IPS-NIHi7 (cell line): Measurements from ENCODE around the gene ARHGAP15.
A peak's percentile ranks its signal among the peaks of the same experiment; 100 is the strongest.

ENCODE experiments used
- DNase-seq: peaks from one replicate; pipeline ENCODE4 v3.0.0; 2012; ENCODE audit warnings: mixed read lengths; ENCODE audit errors: extremely low spot score

ARHGAP15 gene

DNA sequence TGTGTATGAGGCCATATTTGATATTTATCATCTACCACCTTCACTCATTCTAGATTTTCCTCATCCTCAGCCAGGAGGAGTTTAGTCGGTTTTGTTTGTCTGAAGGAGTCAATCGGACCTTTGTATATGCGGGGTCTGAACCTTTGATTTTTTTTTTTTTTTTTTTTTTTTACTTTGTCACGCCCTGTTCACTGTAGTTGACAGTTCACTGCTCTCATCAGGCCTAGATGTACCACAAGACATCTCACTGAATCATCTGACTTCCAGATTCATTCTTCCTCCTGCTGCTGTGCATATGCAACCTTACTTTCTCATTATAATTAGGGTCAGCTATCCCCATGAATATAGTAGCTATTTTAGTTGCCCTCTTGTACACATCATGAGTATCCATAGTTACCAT is 133.2 kb downstream of the ARHGAP15 start:
- DNase-seq, result no peak

DNA sequence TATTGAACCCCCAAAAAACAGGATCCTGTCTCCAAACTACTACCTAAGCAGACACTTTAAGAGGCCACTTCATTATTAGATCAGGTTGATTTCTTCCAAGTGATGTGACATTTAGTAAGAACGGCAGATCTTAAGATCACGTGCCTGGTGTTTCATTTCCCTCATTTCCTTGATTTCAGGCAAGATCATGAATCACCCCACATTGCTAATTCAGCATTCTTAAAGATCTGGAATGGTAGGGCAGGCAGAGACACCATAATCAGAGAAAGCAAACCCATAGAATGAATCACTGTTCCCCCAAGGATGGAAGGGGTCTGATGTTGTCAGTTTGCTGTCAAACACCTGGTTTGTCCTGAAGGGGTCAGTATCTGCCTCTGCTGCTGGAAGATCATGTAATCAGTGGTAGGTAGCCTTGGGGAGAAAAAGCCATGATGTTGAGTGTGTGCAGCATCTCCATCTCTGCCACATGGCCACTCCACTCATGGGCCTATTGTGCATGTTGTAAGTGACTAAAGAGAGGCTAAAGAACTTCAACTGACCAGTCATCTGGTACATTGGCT is 133.9 kb downstream of the ARHGAP15 start:
- peak; percentile 32 for DNase-seq

DNA sequence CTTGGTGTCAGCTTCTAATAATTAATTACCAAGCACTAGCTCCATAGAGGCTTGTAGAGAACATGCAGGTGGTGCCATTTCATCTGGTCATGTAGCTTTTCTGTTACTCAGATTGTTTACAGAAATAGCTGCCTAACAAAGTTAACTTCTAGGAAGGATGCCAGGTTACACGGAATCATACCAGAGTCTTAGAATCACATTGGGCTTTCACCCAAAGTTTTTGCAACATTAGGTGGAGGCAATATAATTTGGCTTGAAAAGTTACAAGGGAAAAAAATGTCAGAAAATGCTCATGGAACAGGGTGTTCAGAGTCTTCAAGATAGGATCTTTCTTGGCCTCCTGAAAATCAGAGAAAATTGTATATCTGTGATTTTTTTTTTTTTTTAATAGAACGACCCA is 135.6 kb downstream of the ARHGAP15 start:
- DNase-seq, result no peak

DNA sequence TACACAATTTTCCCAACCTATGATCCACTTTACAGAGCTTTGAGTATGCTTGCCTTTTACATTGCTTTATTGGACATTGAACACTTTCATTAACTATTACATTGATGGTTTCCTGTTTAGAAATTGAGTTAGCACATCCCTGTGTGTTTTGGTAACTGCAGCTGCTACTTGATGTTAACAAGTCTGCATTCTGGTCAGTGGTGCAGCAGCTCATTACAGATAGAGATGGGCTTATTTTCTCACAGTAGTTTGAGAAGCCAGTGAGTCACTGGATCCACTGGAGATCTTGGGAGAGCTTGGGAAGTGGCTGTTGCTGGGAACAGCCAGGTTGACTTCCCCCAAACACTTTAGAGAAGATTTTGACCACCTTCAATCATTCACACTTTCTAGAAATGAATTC is 150.5 kb downstream of the ARHGAP15 start:
- no peak for DNase-seq

DNA sequence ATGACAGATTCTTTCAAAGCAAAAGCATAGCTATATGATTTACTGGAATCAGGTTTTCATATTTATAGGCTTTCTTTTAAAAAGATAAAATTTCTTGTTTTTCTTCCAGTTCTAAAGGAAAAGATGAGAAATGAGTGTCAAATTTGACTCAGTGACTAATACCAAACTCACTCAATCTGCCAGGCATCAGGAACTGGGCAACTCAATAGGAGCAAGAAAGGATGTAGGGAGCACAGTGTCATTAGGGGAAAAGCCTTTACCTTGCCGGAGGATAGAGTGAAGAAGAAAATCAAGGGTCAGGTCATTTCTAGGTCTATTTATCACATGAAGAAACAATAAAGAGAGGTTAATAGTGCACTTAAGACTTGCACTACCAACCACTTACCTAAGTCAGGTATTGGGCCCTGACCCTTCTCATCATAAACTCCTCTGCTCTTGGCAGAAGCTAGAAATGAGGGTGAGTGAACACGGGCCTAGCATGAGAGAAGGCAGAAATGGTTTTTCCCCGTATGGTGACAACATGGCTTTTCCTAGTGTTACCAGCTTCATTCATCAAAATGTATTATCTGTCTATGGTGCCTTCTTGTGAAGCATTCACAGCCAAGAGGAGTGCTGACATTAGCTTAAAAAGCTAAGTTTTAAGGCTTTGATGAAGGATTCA is 151.0 kb downstream of the ARHGAP15 start:
- DNase-seq, result no peak

DNA sequence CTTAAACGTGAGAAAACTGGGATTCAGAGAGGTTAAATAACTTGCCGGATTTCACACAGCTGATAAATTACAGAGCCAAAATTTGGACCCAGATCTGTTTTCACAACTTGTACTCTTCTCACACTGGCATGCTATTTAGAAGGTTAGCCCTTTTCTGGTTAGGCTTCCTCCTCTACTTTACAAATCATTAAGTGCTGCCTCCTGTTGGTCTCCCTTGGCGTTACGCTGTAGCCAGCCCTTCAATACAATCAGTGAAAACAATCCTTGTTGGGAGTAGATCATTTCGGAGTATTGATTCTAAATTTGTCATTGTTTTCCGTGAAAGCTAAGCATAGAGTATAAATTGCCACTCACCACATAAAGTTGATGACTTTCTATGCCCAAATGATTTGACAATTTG is 153.5 kb downstream of the ARHGAP15 start:
- peak; percentile 25 for DNase-seq

DNA sequence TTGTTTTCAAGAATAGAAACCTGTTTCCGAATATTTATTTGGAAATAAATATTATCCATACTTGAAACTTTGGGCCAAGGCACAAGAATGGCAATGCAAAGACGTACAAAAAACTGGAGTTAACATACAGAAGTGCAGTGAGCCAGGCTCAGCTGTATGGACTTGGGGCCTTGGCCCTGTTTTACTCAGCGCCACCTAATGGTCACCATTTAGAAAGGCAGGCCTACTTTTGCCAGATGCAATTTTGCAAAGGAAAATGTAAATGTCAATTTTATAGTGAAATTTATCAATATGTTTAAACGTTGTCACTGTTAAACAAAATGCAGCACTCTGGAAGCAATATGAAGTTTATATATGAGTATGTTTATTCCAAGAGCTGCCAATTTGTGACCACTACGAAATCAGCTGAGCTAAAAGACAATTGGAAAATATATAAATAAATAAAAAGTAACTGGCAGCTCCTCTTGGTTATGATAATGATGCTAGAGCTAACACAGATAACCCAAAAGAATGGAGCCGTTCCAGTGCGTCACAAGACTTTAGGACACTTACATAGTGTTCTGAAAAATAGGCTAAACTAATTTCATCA is 155.0 kb downstream of the ARHGAP15 start:
- DNase-seq, result peak; percentile 32

DNA sequence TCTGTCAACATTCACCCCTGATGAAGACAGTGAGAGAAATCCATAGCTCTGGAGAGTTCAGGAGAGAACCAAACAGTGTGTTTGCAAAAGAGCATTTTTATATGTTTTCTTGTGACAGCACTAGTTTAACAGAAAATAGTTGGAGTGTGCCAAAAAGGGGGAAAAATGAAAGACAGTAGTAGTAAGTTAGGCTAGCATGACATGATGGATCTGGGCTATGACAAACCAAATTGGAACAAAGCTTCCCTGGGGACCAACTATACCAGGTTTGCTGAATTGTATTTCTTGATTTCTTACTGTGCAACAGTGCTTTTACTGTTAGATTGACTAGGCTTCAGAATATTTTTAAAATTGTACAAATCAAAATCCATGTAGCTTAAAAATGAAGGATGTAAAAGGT is 159.8 kb downstream of the ARHGAP15 start:
- DNase-seq, result no peak

DNA sequence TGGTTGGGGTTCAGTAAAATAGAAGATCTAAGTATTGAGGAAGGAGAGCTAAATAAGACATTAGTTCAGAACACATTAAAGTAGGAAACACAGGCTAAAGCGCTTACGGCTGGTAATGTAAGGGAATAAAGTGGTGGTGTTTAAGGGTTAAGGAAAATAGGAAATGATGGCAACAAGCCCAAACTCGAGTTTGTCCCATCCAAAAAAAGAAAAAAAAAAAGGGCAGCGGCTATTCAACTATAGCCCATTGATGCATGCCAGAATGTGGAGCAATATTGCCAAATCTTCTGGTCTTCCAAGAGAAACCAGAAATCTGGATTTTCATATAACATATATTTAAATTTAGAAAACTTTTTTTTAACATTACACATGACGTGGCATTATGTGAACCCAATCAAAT is 161.0 kb downstream of the ARHGAP15 start:
- no peak for DNase-seq

DNA sequence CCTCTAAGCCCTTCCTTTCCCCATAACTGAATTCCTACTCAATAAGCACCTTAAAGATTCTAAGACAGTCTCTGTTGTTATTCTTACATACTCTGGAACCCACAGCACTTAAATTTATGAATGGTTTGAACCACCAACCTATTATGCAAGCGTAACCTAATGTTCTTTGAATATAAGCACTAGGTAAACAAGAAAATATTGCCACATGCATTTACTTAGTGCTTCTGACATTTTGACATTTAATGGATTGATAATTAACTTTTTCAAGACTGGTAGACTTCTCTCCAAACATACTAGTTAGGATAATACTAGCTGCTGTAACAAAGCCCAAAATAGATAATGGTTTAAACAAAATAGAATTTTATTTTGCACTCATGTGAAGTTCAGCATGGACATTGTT is 164.8 kb downstream of the ARHGAP15 start:
- DNase-seq, result no peak

DNA sequence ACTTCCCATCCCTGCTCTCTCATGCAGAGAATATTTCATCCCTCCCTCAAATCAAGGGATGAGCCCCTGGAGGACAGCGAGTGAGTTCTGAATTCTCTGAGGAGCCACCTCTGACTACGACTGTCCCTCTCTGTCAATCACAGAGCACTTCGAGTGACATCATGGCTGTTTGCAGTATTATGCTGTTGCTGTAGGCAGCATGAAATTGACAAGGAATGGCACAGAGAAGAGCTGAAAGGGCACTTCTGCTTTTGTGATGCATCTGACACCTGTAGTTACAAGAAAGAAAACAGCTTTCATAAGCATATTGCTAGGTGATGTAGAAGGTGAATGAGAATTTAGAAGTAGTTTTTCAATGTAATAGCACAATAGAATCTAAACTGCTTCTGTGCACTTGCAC is 166.9 kb downstream of the ARHGAP15 start:
- no peak for DNase-seq

DNA sequence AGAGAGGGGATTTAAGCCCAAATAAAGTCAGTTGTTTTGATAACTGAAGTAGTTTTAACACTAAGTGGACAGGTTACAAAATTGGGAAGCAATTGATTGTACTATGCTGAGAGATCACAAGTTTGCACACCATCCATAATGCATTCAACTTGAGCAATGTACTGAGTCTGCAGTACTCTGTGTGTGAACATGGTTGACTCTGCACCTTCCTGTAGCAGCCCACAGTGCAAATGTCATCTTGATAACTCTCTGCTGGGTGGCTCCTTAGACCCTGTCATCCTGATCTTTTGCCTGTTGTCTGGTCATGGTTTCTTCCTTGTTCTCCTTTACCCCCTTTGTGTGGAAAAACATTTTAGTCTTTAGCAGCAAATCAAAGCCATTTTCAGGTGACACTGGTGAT is 168.0 kb downstream of the ARHGAP15 start:
- no peak for DNase-seq

DNA sequence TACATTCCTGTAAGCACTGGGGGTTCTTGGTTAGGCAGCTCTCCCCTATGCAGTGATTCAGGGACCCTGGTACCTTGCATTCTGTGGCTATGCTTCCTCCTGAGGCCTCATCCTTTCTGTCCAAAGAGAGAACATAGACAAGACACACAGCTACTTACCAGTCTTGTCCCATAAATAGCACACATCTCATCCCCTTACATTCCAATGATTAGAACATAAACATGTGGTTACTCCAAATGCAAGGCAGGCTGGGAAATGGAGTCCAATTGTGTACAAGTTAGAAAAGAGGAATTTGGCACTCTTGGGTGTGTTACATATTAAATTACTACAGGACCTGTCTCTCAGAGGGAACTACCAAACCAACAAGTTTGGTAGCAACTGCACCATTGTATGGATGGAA is 171.3 kb downstream of the ARHGAP15 start:
- no peak for DNase-seq

DNA sequence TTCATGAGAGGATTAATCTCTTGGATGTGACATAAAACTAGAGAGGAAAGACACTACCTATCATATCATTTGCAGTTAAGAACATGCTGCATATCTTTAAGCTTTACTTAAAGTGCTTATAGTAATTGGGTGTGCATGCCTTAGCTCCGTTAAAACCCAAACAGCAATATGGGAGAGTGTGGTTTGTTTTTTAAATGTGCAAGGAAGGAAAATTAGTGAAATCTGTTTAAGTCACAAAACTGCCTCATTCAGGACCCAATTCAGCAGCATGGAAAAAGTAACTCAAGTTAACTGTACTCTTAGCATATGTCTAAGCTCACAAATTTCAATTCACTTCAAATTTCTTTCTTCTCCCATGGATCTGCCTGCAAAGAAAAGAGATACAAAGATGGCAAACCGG is 182.2 kb downstream of the ARHGAP15 start:
- DNase-seq, result no peak

DNA sequence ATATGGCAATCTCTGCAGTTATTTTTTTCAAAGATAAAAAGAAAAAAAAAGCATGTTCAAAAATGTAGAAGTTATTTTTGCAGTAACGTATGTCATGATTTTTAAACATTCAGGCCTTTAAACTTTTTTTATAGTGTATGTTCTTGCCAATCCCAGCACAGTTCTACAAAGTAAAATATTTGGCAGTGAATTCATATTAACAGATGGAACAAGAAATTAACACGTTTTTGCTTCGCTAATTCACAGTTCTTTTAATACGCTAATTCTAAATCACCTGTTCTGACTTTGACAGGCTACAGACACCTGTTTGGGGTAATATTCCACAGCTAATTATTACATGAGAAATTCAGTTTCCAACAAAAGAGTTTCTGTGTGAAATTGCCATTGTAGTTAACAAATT is 183.2 kb downstream of the ARHGAP15 start:
- DNase-seq, result no peak

DNA sequence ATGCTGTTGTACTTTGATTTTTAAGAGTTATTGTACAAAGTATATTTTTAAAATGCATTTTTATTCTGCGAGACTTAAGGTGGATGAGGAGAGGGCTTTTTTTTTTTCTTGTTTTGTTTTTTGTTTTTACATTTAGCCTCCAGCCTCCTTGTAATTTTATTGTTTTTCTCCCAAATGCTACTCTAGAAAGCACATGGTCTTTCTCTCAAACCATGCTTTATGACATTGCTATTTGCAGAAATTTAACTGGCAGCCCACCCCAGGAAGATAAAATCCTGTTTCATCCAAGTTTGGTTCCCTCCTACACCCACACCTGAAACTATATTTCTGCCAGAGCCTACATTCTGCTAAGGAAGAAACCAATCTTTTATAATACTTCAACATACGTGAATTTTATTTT is 184.6 kb downstream of the ARHGAP15 start:
- no peak for DNase-seq

DNA sequence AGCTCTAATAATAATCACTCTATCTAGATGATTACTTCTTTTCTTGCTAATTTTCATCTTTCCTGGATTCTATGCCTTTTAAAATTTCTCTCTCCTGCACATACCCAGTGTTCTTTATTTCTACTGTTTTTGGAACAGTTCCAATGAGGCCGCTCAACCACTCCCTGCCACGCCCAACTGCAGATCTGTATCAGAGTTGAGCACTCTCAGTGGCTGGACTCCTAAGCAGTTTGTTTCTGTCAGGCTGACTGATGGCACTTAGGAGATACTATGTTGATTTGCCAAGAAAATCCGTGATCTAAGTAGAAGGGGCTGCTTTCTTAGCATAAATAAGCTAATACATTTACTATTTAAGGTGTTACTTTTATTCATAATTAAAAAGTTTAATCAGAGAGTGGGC is 192.8 kb downstream of the ARHGAP15 start:
- DNase-seq, result no peak

DNA sequence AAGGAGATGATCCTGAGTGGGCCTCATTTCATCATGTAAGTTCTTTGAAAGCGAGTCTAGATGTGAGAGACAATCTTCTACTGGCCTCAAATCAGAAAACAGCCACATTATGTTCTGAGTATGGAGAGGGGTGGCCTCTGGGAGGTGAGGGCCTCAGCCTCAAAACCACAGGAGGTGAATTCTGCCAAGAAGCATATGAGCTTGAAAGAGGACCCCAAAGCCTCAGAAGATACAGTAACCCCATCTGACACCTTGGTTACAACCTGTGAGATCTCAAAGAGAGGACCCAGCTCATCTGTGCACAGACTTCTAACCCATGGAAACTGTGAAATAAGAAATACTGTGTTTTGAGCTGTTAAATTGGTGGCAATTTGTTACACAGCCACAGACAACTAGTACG is 200.1 kb downstream of the ARHGAP15 start:
- DNase-seq, result no peak

DNA sequence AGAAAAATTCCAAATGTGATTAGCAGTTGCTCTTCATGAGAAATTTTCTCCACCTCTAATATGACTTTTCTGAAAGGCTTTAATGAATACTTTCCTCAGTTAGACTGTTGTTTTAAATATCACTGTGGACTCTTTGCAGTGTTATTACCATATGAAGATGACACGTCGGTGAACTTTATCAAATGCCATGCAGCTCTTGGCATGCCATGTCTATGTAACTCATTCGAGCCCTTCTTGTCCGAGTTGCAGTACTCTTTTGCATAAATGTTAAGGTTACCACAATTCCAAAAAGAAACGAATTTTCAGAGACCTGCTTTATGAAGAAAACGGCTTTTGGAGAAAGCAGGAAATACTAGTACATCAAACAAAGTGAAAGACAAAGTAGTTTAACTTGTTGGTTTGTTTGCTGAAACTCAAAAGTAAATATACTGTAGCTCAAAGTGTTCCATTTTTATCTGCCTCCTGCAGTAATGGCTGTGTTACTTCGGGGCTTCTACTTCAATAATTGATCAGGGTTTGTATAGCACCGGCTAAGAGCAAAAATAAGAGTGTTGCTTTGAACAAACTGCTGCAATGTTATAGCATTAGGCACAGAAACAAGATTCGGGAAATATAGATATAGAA is 204.1 kb downstream of the ARHGAP15 start:
- no peak for DNase-seq

DNA sequence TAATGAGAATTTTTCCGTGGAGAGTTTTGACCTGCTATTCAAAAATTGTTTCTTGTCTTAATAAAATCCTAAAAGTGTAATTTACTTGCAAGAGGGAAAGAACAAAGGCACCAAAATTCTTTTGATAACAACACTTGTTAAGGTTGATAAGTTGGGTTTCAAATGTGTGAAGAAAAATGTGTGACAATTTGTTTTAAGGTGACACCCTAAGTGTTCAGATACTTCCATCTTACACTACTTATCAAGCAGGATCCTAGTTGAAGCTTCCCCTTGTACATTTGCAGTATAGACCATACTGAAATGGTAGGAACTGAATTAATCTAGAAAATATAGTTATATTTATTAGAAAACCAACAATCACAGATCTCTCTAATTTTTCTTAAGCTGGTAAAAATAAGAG is 204.6 kb downstream of the ARHGAP15 start:
- no peak for DNase-seq

DNA sequence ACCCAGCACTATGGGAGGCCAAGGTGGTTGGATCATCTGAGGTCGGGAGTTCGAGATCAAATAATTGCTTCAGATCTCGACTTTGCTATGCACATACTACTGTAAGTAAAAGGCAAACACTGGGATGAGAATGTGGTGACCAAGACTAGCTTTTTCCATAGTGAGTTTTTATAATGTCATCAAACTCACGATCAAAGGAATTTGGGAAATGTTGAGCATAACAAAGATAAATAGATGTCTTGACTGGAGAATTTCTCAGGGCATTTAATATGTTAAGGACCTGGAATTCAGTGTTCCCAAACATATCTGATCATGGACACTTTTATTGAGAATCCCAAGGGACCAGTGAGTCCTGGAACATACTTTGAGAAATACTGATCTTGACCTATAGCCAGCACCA is 205.6 kb downstream of the ARHGAP15 start:
- DNase-seq, result no peak

DNA sequence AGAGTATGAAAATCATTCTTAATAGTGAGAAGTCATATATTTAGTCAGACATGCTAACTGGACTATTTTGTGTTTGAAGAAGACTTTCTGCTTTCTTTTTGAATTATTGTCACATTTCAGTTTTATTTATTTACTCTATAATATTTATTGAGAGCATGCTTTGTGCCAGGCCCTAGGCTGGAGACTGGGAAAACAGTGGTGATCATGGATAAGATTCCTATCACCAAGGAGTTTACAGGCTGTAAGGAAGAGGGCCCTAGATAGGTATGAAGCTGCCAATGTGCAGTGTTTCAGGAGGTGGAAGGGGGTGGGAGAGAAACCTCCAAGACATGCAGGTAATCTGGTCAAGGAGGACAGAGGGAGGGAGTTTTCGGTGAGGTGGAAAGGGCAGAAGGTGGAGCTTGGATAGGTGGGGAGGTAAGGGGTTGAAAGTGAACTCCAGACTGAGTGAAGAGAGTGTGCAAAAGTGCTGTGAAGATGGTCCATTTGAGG is 207.5 kb downstream of the ARHGAP15 start:
- DNase-seq, result no peak

DNA sequence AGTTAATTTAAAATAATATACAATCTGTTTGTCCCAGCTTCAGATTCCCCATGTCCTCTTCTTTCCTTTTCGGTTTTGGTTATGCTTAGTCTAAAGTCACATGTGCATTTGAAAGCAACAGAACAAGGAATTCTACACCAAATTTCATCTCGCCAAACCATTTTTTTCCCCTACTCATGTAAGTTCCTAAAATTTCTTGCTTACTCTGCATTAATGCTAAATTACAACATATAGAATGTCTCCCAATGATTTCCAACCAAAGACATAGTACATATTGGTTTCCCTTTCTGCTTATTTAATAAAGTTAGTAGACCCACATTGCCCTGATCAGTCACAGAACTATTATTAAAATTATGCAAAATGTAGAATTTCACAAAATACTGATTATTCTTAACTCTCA is 212.3 kb downstream of the ARHGAP15 start:
- no peak for DNase-seq
